VCaP (cell line): Measurements from ENCODE around the gene NBPF3.
"Not testable (repeated sequence)": the region's sequence is repeated elsewhere in the genome, so short reads cannot be mapped to it uniquely, and the experiment has no call there.

Source experiments
- H3K27ac ChIP-seq: fragments of 450-650 bp; 2 replicates; pipeline ENCODE4 v1.5.1; 2017
- CTCF ChIP-seq: fragments of 450-650 bp; conservative IDR thresholded peaks from 2 replicates; pipeline ENCODE4 v1.5.1; 2017; ENCODE audit warnings: mild to moderate bottlenecking, moderate library complexity

Gene NBPF3

GRCh38 chr1:21517660-21518480 lies 77.9 kb downstream of the NBPF3 start:
- TF ChIP-seq CTCF: no peak
- H3K27ac ChIP-seq: no peak overlapping the region

- no peak overlapping the region for H3K27ac ChIP-seq
- no peak for TF ChIP-seq CTCF
These were observed 79.0 kb downstream of the NBPF3 start for GRCh38 chr1:21518774-21519455.

- not testable (repeated sequence) for H3K27ac ChIP-seq
These were observed 79.6 kb downstream of the NBPF3 start for GRCh38 chr1:21519486-21520070.

GRCh38 chr1:21520899-21521716 lies 81.2 kb downstream of the NBPF3 start:
- no peak for TF ChIP-seq CTCF
- H3K27ac ChIP-seq: no peak overlapping the region

- H3K27ac ChIP-seq: no peak overlapping the region
- no peak for TF ChIP-seq CTCF
These were observed 81.8 kb downstream of the NBPF3 start for GRCh38 chr1:21521717-21522060.

- no peak for TF ChIP-seq CTCF
These were observed 82.6 kb downstream of the NBPF3 start for GRCh38 chr1:21522525-21523038.

GRCh38 chr1:21523297-21523813 lies 83.4 kb downstream of the NBPF3 start:
- H3K27ac ChIP-seq: no peak overlapping the region
- TF ChIP-seq CTCF: no peak

More at GRCh38 chr1:21522525-21523038, 82.6 kb downstream of the NBPF3 start:
- H3K27ac ChIP-seq: no peak overlapping the region
